NCI-H510A treated with DMSO at 0.1 percent for 48 hours (cell line): ENCODE measurements around the gene NNT.
"Not testable (repeated sequence)": the region's sequence is repeated elsewhere in the genome, so short reads cannot be mapped to it uniquely, and the experiment has no call there.

Experiments
- DNase-seq: peaks from one replicate; lab custom pipeline; 2025; lab: John Stamatoyannopoulos, UW

Gene NNT

GRCh38 chr5:43667379-43667778 lies 64.4 kb downstream of the NNT start:
- DNase-seq = not testable (repeated sequence)

GRCh38 chr5:43674536-43674935 lies 71.6 kb downstream of the NNT start:
- no peak for DNase-seq

GRCh38 chr5:43675357-43675756 lies 72.4 kb downstream of the NNT start:
- DNase-seq = no peak

GRCh38 chr5:43676083-43676840 lies 73.3 kb downstream of the NNT start:
- no peak for DNase-seq

- no peak for DNase-seq
Observed at GRCh38 chr5:43677253-43677652, 74.3 kb downstream of the NNT start.

- no peak for DNase-seq
Observed at GRCh38 chr5:43679214-43679613, 76.2 kb downstream of the NNT start.

GRCh38 chr5:43680286-43680685 lies 77.3 kb downstream of the NNT start:
- DNase-seq = no peak

- DNase-seq = no peak
Observed at GRCh38 chr5:43683884-43684471, 81.0 kb downstream of the NNT start.

GRCh38 chr5:43685252-43685950 lies 82.4 kb downstream of the NNT start:
- no peak for DNase-seq

GRCh38 chr5:43687275-43687674 lies 84.3 kb downstream of the NNT start:
- no peak for DNase-seq

- no peak for DNase-seq
Observed at GRCh38 chr5:43691275-43691674, 88.3 kb downstream of the NNT start.

GRCh38 chr5:43691893-43692292 lies 88.9 kb downstream of the NNT start:
- DNase-seq = no peak

GRCh38 chr5:43693411-43693810 lies 90.4 kb downstream of the NNT start:
- DNase-seq = no peak

GRCh38 chr5:43694027-43694426 lies 91.0 kb downstream of the NNT start:
- no peak for DNase-seq

- DNase-seq = not testable (repeated sequence)
Observed at GRCh38 chr5:43696444-43696843, 93.5 kb downstream of the NNT start.

GRCh38 chr5:43699910-43700309 lies 96.9 kb downstream of the NNT start:
- no peak for DNase-seq

- no peak for DNase-seq
Observed at GRCh38 chr5:43700601-43701000, 97.6 kb downstream of the NNT start.

GRCh38 chr5:43701227-43701626 lies 98.2 kb downstream of the NNT start:
- no peak for DNase-seq

GRCh38 chr5:43702293-43702692 lies 99.3 kb downstream of the NNT start:
- no peak for DNase-seq

- DNase-seq = no peak
Observed at GRCh38 chr5:43702815-43703214, 99.8 kb downstream of the NNT start.

- no peak for DNase-seq
Observed at GRCh38 chr5:43704243-43704642, 101.3 kb downstream of the NNT start.

GRCh38 chr5:43706576-43706975 lies 103.6 kb downstream of the NNT start:
- DNase-seq = not testable (repeated sequence)

GRCh38 chr5:43711496-43711895 lies 108.5 kb downstream of the NNT start:
- no peak for DNase-seq
